Measurements from ENCODE around the gene TMEM91. TPM values are rescaled to one million over a fixed set of nuclear protein-coding genes. Genes with fewer than 3 reads are reported as not detected.
A peak's percentile ranks its signal among the peaks of the same experiment; 100 is the strongest.

TMEM91 gene
- total RNA-seq, 1 donor from 2014 or later, result 2.8 TPM

GRCh38 chr19:41351339-41352245, 24.7 kb upstream of the TMEM91 start:
- peaks cover 13% of the 10 kb centered on the region for H3K27me3 ChIP-seq (ENCODE audit: low read depth)
- intact Hi-C loops (cut with micrococcal nuclease), result no loop called here
- peaks cover 16% of the 10 kb centered on the region for H3K36me3 ChIP-seq
- H3K4me1 ChIP-seq, result peaks cover 74% of the 10 kb centered on the region
- no peak for TF ChIP-seq CTCF (IDR thresholded peaks at IDR 0.05; ENCODE audit: borderline replicate concordance)
- H3K27ac ChIP-seq (replicated peaks), result peak overlapping the region; percentile 94
- H3K4me3 ChIP-seq, result peak overlapping the region; percentile 93
- peak; percentile 75 for DNase-seq
- no peaks in the 10 kb centered on the region for H3K9me3 ChIP-seq (replicated peaks)

GRCh38 chr19:41352279-41352608, 24.1 kb upstream of the TMEM91 start:
- TF ChIP-seq CTCF (IDR thresholded peaks at IDR 0.05; ENCODE audit: borderline replicate concordance), result no peak
- intact Hi-C loops (cut with micrococcal nuclease), result no loop called here
- H3K27ac ChIP-seq (replicated peaks), result peak overlapping the region; percentile 94
- peaks cover 74% of the 10 kb centered on the region for H3K4me1 ChIP-seq
- peaks cover 13% of the 10 kb centered on the region for H3K27me3 ChIP-seq (ENCODE audit: low read depth)
- H3K4me3 ChIP-seq, result peak overlapping the region; percentile 93
- no peaks in the 10 kb centered on the region for H3K9me3 ChIP-seq (replicated peaks)
- DNase-seq, result no peak
- peaks cover 11% of the 10 kb centered on the region for H3K36me3 ChIP-seq

GRCh38 chr19:41352609-41353465, 23.5 kb upstream of the TMEM91 start:
- TF ChIP-seq CTCF (IDR thresholded peaks at IDR 0.05; ENCODE audit: borderline replicate concordance), result peak; percentile 48
- intact Hi-C loops (cut with micrococcal nuclease), result no loop called here
- Histone ChIP-seq H3K4me3 (peak overlapping the region; percentile 93), H3K27me3 (ENCODE audit: low read depth) (peaks cover 13% of the 10 kb centered on the region), H3K36me3 (peaks cover 5% of the 10 kb centered on the region), H3K27ac (replicated peaks) (peak overlapping the region; percentile 94), H3K9me3 (replicated peaks) (no peaks in the 10 kb centered on the region), H3K4me1 (peaks cover 74% of the 10 kb centered on the region)
- DNase-seq, result peak; percentile 76

GRCh38 chr19:41353466-41354342, 22.6 kb upstream of the TMEM91 start, which contains the start of gene TGFB1:
TGFB1 (minus strand) TSS chr19:41353922; CDS start chr19:41353044, 878 bp downstream.
- H3K36me3 ChIP-seq, result no peaks in the 10 kb centered on the region
- peak within 1 kb of the TSS; percentile 94 for H3K27ac ChIP-seq (replicated peaks)
- peak within 1 kb of the TSS; percentile 93 for H3K4me3 ChIP-seq
- no peaks in the 10 kb centered on the region for H3K9me3 ChIP-seq (replicated peaks)
- H3K4me1 ChIP-seq, result peaks cover 74% of the 10 kb centered on the region
- intact Hi-C loops (cut with micrococcal nuclease), result no loop called here
- TF ChIP-seq CTCF (IDR thresholded peaks at IDR 0.05; ENCODE audit: borderline replicate concordance), result peak; percentile 91
- peak; percentile 89 for DNase-seq
- H3K27me3 ChIP-seq (ENCODE audit: low read depth), result peaks cover 13% of the 10 kb centered on the region

Measured in left ventricle myocardium inferior (tissue), 1 donor.